Stimulated activated CD4-positive, alpha-beta T cell treated with anti-CD3 and anti-CD28 coated beads, Interleukin-15, amount 100 ng/mL, for 24 hours (primary cell): ENCODE data around the gene WDR48.

Source experiments
- DNase-seq: peaks from one replicate; pipeline ENCODE4 v3.0.0-alpha.2; 2020

The WDR48 gene

DNA sequence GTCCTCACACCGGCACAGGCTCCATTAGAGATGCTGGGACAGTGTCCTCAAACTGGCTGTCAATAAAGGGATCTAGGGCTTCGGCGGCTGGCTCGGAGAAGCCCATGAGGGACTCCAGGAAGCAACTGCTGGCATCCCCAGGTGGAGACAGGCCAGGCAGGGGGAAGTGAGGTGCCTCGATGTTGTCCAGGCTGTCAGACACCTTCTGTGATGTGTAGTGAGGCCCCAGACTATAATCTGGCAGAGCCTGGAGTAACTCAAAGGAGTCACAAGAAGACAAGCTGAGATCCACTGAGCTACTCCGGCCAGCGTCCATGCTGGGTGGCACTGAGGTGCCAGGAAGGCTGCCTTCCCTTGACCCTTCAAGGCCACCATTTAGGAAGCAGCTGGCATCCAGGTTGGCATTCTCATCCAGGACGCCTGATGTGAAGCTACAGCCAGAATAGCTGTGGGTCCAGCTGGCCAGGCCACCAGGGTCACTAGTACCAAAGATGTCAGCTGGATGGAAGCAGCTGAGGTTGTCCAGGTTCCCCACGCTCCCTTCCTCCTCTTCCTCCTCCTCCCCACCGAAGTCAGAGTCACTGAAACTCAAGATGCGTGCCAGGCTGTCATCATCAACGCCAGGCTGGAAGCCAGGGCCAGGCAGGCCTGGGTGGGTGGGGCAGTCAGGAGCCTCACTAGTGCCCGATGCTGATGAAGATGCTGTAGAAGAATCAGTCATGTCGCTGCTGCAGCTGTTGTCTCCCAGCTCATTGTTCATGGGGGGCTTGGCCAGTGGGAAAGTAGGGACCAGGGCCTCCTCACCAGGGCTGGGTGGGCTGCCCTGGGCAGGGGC lies 91.5 kb downstream of the WDR48 start:
- no peak for DNase-seq

DNA sequence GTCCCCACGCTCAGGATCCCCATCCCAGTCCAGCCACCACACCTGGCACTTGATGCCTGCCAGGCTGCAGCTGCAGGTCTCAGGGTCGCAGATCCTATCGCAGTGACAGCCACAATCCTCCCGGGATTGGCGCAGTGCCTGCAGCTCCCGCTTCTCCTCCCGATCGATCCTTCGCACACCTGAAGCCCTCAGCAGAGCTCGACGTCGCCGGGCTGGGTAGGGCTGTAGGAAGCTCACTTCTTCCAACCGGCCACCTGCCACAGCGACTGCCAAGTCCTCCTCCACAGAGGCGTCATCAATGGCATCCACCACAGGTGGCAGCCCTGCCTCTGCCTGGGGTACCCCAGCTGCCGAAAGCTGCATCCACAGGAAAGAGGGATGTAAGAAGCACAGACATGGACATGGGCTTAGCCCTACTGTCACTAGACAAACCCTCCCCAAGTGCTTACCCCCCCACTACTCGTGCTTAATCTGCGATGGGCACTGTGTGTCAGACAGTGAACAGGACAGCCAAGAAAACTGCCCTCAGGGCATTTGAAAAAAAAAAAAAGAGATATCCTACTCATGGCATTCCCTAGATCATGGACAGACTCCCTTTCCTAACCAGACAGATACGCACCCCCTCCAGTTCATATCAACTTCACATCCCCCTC lies 92.4 kb downstream of the WDR48 start:
- DNase-seq: no peak

- no peak for DNase-seq
Observed at GRCh38 chr3:39144748-39145380, 93.0 kb downstream of the WDR48 start.

GRCh38 chr3:39146083-39146501 lies 94.3 kb downstream of the WDR48 start:
- no peak for DNase-seq
